HG03095 (cell line): Measurements from ENCODE around the gene SHISA9.

Source experiments
- ATAC-seq: cut with Tn5 transposase; IDR thresholded peaks from one replicate; pipeline ENCODE4 v1.9.1; 2021; ENCODE audit warnings: moderate library complexity; ENCODE audit not compliant: unreplicated experiment

Gene SHISA9

DNA sequence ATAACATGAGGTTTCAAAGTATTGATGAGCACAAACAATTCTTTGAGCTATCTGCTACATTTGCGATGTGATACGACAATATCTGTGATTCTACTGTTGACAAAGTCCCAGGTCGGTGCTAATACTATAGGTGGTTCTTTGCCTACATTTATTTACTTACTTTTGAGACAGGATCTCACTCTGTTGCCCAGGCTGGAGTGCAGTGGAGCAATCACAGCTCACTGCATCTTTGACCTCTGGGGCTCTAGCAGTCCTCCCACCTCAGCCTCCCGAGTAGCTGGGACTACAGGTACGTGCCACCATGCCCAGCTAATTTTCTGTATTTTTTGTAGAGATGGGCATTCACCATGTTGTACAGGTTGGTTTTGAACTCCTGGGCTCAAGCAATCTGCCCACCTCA lies 343.4 kb downstream of the SHISA9 start:
- no peak for ATAC-seq

DNA sequence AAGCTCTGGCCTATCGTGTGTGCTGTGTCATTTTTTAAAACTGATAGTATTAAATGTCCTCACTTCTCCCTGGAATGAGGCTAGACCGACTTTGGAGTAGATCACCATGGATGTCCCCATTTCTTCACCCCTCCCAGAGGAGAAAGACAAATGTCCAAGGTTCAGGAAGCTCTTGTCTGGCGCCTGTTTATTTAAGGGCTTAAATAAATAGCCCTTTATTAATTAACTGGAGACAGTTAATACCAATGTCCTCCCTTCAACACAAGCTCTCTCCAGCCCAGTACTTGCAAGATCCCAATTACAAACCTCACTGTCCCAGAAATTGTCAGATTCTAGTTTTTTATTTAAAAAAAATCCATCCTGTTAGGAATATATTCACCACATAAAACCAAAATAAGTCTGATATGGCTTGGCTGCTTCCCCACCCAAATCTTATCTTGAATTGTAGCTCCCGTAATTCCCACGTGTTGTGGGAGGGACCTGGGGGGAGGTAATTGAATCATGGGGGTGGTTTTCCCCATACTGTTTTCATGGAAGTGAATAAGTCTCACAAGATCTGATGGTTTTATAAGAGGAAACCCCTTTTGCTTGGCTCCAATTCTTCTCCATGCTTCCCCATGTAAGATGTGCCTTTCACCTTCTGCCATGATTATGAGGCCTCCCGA lies 344.4 kb downstream of the SHISA9 start:
- ATAC-seq = no peak

DNA sequence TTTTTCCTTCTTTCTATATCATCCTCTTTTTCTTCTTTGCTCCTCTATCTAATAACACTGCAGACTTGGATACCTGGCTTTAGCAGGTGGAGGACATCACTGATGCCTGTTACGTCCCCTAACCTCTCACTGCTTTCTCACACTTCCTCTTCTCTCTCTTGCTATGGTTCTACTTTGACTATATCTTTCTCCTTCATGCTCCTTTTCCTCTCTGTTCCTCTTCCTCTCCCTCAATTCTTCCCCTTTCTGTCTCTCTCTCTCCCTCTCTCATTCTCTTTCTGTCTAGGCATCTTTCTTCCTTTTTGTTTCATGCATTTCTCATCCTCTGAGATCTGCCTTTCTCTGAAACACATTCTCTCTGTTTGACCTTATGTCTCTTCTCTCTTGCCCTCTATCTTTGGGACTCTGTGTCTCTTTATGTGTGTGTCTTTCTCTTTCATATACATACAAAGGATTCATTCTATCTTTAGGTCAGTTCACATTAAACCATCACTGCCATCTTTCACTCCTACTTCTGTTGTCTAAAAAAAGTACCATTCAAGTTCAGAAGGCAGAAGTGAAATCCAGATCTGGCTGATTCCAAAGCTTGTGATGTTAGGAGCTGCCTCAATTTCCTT lies 353.7 kb downstream of the SHISA9 start:
- no peak for ATAC-seq

DNA sequence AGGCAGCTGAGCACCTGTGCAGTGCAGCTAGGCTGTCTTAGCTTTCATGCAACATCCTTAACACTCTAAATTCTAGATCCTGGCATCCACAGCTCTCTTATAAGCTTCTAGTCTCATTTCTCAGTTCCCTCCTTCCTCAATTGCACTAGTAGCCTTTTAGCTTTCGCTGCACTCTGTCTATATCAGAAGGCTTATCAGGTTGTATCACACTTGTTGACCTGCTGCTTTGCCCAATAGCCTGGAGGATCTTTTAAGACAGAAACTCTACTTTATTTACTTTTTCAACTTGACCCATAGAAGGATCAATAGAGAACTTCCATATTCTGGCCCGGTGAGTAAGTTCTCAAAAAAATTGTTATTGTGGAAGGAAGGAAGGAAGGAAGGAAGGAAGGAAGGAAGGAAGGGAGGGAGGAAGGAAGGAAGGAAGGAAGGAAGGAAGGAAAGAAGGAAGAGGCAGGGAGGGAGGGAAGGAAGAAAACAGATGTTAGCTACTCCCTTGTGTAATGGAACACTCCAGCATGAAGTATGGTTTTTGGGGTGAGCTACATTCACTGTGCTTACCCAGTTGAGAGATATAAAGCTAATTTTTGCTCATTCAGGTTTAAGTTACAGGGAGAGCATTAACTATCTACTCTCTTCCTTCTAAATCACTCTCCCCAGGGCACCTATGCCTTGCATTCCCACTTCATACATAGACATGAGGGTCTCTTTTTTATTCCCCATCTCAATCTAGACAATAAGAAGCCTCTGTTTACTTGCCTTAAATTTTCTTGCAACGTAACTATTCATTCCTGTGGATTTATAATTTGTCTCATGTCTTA lies 361.1 kb downstream of the SHISA9 start:
- ATAC-seq = no peak

DNA sequence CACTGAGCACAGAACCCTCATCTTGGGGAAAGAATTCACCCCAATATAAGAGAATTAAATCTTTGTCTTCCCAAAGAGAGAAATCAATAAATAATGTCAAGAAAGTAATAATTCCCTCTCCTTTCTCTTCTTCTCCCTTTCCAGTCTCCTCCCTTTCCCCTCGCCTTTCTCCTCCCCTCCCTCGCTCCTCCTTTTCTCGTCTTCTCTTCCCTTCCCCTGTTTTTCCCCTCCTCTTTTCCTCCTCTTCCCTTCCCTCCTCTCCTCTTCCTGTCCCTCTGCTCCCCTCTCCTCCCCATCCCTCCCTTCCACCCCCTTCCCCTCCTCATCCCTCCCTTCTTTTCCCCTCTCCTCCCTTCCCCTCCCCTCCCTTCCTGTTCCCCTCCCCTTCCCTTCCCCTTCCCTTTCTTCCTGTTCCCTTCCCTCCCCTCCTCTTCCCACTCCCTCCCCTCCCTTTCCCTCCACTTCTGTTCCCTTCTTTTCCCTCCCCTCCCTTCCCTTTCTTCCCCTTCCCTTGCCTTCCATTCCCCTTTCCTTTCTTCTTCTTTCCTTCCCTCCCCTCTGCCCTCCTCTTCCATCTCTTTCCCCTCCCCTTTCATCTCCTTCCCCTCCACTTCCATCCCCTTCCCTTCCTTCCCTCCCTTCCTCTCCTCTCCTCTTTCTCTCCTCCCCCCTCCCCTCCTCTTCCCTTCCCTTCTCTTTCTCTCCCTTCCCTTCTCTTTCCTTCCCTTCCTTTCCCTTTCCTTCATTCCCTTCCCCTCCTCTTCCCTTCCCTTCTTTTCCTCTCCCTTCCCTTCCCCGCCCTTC lies 363.6 kb downstream of the SHISA9 start:
- no peak for ATAC-seq

DNA sequence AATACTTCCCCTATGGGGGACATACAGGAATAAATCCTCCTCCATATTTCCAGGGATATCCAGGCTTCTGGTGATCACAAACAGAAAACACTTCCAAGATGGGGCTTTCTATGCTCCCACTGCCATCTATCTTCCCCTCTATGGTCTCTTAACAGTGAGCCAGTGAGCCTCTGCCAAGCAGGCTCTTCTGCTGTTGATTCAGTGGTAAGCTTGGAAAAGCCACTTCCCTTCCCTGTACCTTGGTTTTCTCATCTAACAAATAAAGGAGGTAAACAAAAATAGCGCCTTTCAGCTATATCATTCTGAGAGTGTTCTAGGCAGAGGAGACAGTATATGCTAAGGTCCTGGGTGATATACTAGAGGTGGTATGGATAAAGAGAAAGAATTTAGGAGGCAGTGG lies 368.0 kb downstream of the SHISA9 start:
- ATAC-seq = no peak

DNA sequence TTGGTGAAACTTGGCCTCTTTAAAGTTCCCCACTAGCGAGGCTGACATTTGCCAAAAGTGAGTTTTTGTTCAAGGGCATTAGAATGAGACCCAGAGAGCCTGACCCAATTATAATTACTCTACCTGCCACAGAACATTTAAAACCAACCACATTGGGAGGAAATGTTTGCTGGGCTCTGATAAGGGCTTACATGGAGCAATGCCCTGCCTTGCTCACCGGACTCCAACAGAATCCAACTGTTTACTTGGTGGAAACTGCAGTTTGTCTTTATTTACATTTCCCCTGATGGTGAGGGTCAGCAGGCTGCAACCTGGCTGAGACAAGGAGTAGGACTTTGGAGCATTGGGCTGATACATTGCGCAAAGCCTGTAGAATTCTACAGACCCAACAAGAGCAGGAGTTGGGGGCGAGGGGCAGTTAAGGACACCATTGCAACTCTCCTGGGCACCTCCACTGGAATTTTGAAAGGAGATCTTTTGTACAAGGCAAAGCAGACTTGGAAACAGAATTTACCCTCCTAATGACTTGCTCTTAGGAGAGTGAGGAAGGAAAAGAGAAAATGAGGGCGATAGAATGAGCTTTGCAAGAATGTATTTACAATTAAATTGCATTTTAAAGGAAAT lies 368.6 kb downstream of the SHISA9 start:
- no peak for ATAC-seq

DNA sequence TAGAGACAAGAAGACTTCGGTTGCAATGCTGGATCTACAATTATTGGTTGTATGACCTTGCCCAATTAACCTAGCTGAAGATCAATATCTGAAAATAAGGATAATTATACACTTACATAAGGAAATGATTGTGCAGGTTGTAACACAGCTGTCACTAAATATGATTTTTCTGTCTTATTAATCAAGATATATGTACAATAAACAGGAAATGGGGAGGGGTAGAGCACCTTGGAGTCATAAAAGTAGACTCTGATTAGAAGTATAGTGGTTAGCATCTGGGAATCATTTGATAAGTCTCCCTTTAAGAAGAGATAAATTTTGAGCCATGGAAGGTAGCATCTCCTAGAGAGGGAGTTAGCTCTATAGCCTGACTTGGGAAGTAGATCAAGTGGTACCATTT lies 369.2 kb downstream of the SHISA9 start:
- no peak for ATAC-seq

DNA sequence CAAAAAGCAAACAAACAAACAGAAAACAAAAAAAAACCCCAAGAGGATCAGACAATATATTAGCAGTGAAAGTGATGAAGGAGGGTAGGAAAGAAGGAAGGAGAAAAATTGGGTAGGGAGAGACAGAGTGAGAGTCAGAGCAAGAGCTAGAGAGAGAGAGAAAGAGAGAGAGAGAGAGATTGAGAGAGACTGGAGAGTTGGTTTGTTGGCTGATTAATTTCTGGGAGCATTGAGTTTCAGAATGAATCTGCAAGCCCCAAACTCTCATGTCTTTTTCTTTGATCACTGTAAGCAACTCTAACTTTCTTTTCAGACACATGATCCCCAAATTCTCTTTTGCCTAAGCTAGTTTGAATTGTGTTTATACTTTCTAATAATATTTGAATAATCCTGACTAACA lies 388.1 kb downstream of the SHISA9 start:
- no peak for ATAC-seq
